ENCODE measurements around the gene COL23A1.
"Not testable (repeated sequence)": the region's sequence is repeated elsewhere in the genome, so short reads cannot be mapped to it uniquely, and the experiment has no call there.

COL23A1 gene

DNA sequence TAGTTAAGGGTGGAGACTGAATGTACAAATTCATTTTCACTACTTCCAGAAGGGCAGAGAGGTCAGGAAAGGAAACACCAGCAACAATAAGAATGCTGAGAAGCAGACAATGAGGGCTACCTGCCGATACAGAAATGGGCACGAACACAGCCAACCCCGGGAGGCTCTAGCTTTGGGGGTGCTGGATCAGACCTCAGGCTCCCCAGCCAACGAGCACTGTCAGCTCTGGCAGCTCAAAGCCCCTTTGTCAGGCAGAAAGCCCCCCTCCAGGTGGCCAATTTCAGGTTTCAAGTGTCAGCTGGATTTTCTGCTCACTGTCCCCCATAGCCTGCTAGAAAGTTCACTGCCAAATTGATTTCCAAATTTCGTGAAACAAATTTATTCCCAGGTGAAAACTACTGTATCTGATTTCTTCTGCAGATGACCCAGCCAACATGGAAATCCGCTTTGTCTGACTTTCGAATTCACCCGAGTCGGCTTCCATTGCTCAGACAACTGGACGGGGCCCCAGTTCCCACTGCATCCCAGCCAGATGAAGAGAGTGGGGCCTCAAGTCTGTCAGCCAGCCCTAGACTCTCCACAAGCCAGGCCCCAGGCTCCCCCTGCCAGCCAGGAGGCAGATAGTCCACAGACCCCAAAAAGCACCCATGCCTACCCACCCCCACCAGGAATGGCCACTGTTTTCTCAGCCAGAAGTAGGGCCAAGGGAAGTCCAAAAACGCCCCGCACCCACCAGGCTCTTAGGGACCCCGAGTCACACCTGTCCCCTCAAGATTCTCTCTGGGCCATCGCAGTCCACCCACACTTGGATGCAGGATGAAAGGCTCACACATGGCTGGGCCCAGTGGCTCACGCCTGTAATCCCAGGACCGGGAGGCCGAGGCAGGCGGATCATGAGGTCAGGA lies 261.1 kb downstream of the COL23A1 start:
- DNase-seq: no peak

DNA sequence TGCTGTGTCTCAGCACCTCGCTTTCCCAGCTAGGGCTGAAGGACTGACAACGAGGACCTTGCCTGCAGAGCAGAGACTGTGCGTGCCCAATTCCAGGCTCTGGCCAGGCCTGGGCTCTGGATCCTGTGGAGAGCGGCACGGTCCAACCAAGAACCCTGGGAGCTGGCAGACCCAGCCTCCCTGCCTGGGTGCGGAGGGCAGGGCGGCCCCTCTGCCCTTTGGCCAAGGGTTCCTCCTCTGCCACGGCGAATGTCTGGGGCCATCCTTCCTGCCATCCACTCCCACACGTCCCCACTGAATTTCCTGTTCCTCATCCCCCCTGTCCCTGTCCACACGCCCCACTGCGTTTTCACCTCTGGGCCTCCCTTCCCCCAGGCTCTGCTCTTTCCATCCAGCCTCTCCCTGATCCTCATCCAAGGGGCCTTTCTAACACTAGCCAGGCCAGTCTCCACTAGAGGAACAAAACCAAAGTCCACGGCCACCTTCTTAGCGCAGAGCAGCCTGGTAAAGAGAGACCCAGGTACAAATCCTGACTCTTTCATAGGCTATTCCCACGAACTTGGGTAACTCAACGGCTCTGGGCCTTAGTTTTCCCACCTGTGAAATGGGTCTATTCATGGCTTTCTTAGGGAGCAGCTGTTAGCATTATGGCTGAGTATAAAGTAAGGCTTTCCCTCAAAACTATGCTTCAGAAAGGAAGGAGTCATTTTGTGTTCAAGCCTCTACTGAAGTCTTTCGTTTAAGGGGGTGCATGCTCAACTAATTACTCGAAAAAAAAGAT lies 262.1 kb downstream of the COL23A1 start:
- DNase-seq: no peak

DNA sequence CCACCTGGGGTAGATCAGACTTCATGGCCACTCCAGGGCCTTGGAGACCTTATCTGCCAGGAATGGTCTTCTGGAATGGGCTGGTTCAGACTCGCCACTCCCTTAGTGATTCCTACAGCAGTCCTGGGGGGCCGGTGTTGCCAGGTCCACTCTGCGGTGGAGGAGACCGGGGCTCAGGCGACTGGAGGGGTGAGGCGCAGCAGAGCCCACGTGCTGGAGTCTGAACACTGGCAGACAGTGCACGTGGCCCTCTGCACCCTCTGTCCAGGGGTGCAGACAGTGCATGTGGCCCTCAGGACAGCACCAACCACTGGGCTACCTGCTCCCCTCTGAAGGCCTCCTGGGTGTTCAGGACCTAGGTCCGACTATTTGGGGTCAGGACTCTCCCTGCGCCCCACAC lies 262.7 kb downstream of the COL23A1 start:
- DNase-seq: no peak

DNA sequence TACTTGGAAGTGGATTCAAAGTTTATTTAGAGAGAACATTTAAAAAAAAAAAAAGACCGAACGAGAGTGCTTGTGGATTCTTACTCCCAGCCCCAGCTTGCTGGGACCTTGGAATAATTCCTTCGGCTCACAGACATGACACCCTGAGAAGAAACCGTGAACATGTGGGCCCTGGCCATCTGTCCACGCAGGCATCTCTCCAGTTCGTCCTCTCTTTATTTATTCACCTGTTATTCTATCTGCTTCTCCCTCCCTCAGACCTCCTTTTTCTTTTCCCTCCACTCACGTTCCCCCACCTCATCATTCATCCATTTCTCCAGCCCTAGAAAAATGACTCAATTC lies 263.8 kb downstream of the COL23A1 start:
- no peak for DNase-seq

DNA sequence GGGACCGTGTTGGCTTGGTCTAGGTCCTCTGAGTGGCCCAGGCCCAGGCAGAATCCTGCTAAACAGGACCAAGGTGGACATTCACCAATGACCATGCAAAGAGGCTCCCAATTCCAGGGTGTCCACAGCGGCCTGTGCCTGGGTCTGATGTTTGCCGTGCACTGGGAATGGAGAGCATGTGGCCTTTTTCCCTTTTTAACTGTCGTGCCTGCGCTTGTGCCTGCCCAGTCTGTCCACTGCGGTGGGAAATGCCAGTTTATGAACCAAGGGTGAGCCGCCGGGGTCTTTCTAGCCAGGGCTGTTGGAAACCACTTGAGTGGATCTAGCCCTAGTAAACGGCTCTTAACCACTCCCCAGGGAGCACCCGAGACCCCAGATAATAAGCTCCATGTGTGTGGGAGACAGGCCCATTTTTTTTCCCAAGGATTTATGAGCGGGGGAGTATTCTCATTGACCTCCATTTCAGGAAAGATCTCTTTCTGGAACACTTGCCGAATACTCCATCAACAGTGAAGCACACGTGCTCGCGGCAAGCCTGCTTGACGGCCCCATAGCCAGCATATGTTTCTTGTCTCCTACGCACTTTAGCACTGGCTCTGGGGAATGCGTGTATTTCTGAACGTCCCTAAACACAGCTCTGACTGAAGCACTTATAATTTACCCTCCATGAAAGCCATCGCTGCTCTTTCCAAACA lies 264.4 kb downstream of the COL23A1 start:
- DNase-seq: no peak

DNA sequence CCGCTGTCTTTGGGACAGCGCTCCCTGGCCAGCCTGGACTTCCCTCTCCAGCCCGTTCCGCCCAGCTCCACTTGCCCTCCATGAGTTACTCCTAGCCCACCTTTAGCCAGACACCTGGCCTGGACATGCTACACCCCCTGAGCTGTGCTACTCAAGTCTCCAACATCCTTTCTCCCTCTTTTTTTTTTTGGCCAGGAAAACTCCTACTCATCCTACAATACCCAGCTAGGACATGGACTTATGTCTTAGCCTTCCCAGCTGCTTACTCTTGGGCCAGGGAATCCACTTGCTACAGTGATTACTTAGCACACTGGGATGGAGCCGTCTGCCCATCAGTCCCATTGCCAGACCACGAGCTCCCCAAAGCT lies 264.9 kb downstream of the COL23A1 start:
- DNase-seq: no peak

DNA sequence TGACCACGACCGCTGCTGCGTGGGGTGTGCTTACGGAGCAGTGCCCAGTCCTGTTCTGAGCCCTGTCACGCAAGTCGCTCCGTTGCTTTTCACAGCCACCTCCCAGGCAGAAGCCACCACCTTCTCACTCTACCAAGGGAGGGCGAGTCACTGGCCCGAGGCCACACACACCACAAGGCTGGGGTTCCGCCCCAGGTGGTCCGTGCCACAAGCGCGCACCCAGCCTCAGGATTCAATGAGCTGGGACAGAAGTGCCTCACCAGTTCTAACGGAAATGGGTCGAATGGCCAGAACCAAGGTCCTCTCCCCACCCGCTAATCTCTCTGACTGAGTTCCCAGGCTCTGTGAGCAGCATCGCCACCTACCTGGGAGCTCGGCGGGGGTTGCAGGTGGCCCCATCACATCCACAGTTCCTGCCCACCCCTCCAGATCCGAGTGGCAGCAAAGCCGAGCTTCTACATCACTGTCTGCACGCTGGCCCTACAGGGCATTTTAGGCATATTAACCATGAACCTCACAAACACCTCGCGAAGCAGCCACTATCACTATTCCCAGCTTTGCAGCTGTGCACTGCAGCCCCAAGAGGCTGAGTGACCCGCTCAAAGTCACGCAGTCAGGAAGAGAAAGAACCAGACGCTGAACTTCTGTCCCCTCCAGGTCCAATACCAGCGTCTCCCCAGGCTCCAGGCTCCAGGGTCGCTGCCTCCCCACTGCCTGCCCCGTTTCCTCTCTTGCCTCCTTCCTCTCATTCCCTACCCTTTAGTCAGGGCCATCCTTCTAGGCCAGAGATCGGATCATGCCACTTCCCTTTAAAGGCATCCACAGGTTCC lies 265.5 kb downstream of the COL23A1 start:
- no peak for DNase-seq

DNA sequence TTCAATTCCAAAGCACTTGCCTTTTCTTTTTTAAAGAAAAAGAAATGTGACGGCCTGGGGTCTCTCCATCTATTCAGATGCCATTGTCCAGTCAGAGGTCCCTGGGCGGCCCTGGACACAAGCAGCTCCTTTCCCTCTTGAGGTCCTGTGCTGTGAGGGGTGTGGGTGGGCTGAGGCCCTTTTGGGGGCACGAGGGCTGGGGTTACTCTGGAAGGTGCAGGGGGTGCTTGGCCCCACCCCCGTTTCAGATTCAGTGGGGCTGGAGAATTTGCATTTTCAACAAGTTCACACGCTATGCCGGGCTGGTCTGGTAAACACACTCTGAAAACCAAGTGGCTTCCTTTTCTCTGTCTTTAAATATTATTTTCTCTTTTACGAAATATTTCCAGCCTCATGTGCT lies 266.2 kb downstream of the COL23A1 start:
- no peak for DNase-seq

DNA sequence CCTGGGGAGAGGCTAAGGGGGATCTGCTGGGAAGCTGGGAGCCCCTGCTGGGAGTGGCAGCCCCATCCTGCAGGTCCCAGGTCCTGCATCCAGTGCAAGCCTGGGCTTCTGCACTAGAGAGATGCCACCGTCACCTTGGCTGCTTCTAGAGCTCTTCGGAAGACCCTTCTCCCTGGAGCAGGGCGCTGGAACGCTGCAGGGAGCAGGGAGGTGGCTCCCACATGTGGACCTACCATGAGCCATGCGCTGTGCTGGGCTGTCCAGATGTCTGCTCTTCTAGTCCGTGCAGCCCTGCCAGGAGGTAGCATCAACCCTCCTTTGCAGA lies 266.7 kb downstream of the COL23A1 start:
- DNase-seq: no peak

DNA sequence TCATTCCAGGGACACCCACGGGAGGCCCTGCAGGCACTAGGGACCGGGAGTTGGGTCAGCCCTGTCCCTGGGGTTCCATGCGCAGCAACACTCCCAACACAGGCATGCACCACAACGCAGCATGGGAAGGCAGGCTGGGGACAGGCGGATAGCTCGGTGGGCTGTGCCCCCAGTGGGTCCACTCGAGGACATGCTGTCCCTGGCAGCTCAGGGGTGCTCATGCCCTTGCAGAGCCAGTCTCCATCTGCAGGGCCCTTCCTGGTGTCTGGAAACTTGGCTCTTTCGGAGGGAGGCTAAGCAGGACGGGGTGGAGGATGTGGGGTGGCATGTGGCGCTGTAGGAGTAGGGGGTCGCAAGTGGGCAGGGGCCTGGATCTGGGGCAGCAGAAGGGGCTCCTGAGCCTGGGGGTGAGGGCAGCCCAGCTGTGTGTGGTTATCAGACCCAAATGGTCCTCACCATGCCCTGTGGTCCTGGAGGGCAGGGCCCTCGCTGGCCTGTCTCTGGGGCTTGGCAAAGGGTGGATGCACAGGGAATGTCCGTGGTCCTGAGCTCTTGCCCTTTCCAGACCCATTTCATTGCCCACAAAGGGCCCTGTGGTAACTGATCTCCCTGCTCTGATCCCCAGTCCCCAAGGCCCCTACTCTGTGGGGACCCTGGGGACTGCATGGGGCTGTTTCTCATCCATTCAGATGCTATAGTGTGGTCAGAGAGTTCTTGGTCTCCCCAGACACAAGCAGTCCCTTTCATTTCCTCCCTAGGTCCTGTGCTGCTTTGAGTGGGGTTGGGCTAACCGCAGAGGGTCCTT lies 267.3 kb downstream of the COL23A1 start:
- no peak for DNase-seq

DNA sequence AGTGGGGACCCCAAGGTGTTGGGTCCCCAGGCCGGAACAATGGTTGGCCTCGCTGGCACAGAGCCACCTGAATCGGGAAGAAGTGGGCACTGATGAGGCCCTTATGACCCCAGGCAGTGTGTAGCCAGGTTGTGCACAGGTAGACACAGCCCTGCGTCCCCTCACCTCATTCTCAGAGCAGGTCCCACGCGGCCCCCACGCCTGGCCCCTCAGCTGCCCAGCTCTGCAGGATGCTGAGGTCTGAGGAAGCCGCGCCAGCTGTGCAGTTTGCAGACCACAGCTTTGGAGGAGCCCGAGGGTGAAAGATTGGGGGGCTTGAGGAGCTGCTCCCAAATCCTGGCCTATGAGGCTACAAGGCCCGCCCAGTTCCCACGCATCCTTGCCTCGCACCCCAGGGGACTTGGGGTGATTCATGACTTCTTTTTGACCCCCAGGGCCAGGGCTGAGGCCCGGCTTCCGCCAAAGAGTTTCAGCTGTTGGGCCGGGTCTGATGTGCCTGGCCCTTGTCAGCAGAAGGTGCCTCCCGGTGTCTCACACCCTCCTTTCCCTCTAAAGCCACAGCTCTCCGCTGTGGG lies 269.8 kb downstream of the COL23A1 start:
- no peak for DNase-seq

DNA sequence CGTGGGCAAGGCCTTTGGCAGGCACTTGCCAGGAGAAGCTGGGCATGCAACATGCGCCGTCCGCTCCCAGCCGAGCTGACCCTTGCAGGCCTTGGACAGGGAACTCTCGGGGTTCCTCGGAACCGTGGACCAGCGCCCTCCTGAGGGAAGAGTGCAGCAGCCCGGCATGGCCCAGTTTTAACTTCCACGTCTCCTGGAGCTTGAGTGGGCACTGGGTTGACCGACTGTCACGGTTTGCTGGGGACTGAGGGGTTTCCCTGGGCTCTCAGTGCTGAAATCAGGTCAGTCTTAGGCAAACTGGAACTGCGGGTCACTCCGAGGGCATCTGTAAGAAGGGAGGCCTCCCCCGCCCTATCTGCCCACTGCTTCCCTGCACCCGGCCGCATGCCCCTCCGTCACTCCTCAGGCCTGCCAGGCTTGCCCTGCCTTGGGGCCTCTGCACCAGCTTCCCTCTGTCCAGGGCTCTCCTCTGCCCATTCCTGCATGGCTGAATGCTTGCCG lies 270.6 kb downstream of the COL23A1 start:
- DNase-seq: no peak

DNA sequence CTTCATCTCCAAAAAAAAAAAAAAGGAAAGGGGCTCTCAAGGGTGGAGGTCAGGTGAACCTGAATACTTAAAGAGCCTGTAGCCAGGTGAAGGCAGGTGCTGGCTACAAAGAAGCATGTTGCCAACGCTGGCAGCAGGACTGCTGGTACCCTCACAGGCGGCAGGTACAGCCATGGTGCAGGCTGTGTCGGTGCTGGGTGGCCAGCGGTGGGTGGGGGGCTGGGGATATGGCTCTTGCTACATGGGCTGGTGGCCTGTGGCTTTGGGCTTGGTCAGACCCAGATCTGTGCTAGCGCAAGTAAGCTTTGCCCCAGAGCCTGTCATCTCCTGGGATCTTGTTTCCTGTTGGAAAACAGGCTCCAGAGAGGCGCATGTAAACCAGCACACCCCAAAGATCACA lies 271.3 kb downstream of the COL23A1 start:
- no peak for DNase-seq

DNA sequence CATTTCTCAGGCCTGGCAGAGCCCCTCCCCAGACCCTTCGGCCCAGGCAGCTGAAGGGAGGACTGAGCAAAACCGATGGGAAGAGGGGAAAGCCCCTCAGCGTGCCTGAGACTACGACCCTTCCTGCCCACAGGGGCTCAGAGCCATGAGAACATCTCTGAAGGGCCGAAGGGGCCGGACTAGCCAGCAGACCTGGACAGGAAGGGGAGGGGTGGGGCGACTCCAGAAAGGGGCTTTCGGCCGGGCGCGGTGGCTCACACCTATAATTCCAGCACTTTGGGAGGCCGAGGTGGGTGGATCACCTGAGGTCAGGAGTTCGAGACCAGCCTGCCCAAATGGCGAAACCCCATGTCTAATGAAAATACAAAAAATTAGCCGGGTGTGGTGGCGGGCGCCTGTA lies 271.8 kb downstream of the COL23A1 start:
- no peak for DNase-seq

DNA sequence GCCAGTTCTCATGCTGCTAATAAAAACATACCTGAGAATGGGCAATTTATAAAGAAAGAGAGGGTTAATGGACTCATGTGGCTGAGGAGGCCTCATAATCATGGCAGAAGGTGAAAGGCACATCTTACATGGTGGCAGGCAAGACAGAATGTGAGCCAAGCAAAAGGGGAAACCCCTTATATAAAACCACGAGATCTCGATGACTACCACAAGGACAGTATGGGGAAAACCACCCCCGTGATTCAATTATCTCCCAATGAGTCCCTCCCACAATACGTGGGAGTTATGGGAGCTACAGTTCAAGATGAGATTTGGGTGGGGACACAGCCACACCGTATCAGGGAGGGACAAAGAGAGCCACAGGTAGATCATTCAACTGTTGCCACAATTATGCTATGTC lies 272.5 kb downstream of the COL23A1 start:
- not testable (repeated sequence) for DNase-seq

DNA sequence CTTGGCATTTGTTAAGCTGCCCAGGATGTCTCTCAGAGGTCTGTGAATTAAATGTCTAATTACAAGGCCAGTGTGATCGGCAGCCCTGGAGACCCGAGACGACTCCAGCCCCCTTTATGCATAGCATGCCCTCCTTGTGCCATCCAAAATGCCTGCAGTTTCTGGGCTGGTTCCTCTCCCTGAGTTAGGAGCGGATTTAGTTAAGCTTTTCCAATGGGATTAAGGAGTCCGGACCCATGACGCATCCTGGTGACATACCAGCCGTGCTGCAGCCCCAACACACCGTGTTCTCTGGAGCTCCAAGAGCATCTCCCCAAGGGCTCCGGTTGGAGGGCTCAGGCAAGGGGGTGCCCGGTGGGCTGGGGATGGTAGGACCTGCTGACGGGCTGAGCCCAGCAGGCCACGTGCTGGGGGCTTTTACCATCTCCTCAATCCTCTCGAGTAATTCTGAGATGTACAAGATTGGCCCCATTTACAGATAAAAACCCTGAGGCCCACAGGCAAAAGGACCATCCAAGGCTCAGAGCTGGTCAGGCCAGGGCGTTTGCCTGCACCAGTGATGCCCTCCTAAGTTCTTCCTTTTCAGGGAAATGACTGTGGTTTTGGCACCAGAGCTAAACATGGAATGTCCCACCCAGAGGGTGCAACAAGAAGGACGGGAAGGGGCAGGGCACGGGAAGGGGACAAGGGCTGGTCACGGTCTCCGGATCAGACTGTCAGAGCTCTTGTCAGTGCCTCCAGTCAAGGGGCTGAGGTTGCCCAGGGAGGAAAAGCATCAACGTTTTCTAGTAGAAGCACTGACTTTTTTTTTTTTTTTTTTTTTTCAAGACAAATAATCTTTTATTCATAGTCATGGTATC lies 275.0 kb downstream of the COL23A1 start:
- no peak for DNase-seq

DNA sequence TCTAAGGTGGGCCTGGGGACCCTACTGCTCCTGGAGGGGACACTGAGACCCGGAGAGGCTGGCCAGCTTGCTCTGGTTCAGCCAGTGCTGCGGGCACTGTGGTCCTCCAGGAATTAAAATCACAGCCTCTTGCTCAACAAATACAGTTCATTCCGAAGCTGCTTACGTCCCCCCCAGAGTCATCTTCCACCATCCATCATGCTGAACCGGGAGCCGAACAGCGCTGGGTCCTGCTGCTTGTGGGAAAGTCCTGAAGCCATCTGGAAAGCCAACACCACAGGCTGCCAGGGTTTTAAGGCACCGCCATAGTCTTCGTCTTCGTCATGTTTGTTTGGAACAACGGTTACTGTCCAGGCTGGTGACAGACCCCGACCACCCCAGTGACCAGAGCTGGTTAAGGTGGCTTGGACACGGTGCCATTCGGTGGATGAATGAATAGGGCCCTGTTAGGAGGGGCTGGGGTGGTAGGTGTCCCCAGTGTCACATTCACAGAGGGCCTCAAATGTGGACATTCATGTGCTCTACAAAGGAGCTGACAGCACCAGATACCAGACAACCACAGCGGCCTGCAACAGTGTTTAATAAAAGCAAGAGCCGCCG lies 276.0 kb downstream of the COL23A1 start:
- DNase-seq: no peak

DNA sequence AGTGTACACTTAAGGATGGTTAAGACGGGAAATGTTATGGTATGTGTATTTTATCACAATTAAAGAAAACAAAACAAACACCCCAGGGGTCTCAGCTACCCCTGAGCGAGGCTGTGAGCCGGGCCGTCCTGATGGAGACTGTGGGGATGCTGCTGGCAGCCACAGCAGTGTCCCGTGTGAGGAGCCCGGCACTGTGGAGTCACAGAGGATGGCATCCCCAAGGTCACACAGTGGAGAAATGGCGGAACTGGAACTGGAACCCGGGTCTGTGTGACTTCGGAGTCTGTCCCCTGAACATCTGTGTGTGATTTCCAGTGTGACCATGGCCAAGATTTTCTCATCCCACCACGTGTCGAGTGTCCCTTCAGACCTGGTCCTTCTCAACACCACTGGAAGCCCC lies 276.9 kb downstream of the COL23A1 start:
- DNase-seq: no peak

DNA sequence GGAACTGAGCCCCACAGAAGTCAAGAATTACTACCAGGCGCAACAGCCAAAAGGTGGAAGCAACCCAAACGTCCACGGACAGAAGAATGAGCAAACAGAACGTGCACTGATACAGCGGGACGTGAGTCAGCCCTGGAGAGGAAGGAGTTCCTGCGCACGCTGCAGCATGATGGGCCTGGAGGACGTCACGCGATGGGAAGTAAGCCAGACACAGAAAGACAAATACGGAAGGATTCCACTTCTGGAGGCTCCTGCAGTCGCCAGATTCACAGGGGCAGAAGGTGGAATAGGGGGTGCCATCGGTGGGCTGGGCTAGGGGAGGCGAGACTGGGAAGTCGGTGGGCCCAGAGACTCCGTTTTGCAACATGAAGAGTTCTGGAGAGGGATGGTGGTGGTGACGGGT lies 277.3 kb downstream of the COL23A1 start:
- DNase-seq: no peak
